ENCODE data around the gene B4GALT2.

- TF ChIP-seq CTCF (IDR thresholded peaks at IDR 0.05) (no peak), EP300 (IDR thresholded peaks at IDR 0.05) (no peak), POLR2A (IDR thresholded peaks at IDR 0.05) (no peak)
Measured at GRCh38 chr1:44015206-44015605, 36.2 kb downstream of the B4GALT2 start.
